Activated CD8-positive, alpha-beta memory T cell treated with anti-CD3 and anti-CD28 coated beads for 24 hours (primary cell): ENCODE measurements around the gene NKX2-3.

Experiments
- DNase-seq: peaks from one replicate; pipeline ENCODE4 v3.0.0-alpha.2; 2020

NKX2-3 gene

DNA sequence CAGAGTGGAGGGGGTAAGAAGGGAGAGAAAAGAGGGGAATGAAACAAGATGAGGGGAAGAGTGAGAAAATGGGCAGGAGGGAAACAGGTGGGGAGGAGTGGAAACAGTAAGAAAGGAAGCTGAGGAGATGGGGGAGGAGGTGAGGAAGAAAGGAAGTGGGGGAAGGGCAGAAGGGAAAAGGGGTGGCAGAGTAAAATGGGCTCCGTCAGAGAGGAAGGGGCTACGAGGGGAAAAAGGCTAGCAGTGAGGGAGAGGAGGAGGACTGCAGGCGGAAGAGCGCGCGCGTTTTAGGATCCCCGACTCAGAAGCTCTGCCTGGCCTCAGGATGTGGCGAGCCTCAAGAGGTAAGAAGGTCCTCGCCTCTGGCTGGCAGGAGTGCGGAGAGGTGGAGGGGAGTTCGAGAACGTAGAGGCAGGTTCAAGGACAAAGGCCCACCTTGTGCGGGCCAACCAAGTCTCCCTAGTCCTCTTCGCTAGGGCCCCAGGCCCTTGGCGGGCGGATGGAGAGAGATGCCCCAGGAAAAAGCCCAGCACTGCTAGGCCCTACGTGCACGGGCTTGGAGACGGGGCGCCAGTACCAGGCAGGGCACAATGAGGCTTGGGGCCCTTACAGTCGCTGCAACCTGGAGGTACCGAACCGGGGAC, 5.8 kb upstream of the NKX2-3 start:
- no peak for DNase-seq

DNA sequence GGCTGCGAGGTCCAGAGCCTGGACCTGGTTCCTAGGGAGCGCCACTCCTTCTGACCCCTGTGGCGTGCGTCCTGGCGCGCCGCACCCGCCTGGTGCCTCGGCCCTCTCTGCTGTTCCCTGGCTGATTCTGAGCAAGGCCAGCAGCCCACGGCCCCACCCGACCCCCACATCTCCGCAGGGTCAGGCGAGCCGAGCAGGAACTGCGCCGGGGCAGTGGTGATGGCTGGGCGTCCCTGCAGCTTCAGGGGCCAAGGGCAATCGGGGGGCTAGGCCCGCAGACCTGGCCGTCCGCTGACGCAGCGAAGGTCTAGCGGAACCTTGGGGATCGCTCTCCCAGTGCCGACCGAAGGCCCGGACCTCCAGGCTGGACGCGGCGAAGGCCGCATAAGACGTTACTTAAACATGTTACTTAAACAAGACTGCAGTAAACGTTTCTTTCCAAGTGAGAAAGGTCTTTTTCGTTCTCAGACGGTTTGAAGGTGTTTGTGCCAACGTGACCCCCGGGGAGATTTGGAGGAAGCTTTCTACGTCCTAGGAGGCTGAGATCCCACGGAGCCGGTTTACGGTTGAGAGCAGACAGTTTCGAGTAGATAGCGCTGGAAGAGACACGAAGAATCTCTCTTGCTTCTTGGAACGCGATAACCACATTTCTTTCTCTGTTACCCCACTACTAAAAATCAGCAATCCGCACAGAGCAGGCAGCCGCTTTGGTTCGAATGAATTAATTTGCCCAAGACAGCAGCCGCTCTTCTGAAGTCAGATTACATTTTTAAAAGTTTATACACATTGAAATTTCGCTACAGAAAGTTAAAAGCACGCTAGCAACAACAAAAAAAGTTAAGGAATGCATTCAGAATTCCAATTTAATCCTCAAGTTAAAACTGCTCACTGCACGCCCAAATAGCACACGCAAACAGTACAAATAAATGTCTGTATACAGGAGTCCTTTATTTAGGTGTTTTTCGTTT, 4.9 kb upstream of the NKX2-3 start:
- DNase-seq, result no peak

DNA sequence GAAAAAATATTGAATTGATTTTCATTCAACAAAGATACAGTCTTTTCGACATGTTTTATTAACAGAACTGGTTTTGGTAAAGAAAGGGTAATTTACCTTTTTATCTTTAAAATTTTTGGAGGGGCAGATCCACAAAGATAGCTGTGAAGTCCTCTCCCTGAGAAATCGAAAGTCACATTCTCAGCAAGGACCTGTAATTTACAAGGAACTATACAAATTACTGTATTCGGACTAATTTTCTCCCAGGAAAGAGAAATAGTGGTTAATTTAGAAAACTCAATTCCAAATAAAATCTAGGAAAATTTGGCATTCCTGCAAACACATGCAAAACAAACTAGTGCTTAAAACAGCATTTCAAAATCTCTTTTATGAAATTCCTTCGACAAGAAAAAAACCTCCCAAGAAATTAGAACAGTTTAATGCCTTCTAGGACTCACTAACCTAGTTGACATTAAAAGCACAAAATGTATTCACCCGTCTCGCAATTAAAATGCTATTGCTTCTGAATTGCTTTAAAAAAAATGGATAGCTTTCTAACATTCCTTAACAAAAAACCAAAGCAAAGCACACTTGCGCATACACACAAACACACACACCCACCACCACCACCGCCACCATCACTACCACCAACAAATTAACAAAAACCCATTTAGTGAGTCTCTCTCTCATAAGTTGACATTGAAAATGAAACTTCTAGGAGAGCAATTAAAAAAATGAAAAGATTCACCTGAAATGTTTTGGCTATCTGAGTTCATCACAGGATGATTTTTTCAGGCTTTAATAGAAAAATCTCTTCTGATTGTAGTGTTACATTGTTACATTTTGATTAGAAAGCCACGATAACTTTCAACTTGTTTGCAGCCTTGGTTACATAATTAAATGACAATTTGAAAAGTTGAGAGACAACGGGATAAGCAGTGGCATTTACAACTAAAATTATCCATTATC, 4.0 kb upstream of the NKX2-3 start:
- no peak for DNase-seq

DNA sequence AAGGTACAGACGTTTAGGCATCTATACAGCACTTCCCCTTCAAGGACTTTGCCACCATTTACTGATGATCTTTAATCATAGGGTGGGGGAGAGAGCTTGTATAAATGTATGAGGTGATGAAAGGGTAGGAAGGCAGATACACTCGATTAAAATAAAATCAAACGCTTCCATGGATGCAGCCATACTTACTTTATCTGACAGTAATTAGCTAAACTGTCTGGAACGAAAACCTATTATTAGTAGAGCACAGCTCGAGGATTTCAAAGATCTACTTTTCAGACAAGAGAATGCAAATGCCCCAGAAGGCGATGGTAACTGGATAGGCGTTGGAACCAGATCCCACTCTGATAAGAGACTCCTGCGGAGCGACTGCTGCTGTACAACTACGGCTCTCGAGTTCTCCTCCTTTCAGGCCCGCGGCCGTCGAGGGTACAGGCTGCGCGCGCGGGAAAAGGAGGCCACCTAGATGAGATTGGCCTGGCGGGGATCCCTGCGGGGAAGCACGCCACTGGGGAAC, 3.1 kb upstream of the NKX2-3 start:
- no peak for DNase-seq

DNA sequence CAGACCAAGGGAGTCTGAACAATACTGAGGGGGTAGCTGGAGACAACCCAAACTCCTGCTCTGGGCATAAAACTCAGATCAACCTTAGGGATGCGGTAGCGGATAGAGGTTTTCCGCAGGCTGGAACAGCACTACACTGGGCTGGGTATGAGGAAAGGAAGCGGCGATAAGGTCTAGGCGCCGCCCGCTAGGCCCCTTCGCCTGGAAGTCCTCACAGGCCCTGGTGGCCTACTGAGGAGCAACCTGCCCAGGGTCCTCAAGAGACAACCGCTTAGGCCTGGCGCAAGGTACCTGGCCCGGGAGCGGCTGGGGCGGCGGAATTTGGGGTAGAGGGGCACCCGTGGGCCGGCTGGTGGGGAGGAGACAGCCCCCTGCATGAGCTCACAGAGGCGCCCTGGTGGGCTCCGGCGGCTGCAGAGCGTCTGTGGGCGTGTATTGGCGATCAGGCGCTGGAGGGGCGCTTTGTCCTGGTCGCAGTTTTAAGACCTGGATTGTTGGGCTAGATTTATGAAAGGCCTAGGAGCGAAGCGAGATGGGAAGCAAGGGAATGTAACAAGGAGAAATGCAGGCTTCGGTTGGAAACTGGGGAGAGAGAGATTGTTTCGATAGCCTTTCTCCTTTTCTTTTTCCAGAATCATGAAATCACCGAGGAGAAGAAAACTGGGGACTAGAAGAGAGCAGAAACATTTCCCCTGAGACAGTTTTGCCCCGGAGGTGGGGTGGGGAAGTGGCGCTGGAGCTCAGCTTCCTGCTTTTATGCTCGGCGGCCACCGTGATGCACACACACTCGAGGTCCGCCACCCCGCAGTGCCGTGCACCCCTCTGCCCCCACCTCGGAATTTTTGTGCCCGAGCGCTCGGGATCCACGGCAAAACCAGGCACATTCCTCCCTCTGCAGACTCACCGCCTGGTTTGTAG, 2.4 kb upstream of the NKX2-3 start:
- DNase-seq, result no peak

DNA sequence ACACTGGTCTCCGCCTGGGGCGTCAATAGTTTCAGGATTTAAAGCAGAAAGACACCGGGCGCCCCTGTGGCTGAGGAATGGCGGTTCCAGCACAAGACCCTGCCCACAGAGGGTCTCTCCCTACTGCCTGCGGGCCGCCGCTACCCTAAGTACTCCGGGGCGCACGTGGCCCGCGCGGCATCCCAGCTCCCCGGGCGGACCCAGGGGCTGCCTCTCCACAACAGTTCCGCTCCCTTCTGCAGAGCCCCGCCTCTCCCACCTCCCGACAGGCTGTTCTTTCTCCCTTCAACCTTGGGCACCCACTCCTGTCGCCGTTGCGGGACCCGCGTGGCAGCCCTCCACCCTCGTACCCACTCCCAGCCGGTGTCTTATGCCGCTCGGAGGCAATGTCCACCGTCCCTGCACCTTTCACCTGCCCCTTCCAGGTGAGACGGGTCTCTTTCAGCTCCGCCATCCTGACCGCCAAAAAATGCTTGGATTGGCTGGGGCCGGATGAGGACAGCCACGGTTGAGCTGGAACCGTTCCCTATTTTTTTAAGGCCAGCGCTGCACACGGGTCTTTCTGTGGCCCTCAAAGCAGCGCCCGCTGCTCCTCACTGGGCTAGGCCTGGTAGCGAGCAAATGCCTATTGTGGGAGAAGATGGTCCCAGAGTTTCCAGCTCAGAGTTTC, 1.6 kb upstream of the NKX2-3 start:
- no peak for DNase-seq

DNA sequence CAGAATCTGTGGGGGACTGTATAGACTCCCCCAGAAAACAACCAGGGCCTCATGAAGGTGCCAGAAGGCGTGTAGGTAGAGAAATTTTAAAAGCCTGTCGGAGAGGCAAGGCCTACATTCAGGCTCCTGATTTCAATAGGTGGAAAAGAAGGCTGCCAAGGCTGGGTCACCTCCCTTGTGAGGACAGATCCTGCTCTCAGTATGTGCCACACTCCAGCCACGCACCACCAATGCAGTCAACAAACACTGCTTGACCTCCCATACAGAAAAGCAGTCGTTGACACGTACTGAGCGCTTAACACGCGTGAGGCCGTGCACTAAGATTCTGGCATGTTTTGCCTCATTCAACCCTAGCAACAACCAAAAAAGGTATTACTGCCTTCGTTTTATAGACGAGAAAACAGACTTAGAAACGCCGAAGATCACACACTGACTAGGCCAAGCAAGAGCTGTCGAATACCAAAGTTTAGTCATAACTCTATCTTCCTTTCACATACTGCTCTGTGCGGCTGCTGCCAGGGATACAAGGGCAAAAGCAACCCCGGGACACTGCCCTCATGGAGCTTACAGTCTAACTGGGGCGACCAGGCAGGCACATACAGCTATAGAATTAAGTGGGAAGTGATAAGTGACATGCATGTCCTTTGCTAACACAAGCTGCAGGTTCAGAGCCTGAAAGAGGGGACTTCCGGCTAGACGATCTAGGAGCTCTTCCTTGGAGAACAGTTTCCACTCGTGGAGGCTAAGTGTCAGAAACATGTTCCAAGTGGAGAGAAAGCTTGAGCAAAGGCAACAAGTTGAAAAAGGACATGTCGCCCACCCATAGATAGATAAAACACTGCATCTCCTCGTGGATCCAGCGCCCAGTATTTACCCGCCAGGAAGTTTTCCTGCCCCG, 797 bp upstream of the NKX2-3 start:
- DNase-seq, result no peak

DNA sequence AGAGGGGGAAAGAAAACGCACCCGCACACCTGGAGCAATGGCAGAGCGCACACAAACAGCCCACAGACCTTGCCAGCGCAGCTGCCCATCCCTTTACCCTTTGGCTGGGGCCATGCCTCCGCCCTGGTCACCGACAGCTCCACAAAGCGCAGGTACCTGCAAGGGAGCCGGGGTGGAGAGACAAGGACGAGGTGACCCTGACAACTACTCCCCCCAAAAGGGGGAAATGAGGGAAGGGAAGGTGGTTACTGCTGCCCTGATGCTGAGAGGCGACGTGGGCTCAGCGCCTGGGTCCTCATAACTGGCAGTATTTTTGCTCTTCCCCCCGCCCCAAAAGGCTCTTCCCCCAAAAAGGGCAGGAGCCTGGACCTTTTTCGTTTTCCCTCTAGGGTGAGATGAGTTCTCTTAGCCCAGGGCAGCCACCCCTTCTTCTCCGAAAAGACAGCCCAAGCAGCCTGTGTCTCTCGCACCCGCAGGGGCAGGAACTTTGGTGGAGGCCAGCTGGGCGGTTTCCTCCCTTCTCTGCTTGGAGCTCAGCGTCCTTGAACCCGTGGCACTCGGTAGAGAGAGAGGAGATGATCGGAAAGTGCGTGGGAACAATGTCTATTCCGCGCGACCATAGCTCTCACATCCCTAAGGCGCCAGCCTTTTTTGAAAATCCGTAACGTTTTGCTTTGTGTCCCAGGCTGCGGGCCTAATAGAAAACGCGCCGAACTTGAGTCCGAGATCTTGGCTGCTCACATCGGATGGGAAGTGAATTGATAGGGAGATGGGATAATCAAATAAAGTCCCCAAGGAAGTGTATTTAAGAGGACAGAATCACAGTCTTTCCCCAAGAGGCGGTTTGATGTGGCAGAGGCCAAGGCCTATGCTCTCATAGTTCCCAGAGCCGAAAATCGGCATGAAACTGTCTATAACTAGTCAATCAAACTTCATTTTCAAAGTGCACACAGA, 1.0 kb downstream of the NKX2-3 start:
- DNase-seq, result no peak

DNA sequence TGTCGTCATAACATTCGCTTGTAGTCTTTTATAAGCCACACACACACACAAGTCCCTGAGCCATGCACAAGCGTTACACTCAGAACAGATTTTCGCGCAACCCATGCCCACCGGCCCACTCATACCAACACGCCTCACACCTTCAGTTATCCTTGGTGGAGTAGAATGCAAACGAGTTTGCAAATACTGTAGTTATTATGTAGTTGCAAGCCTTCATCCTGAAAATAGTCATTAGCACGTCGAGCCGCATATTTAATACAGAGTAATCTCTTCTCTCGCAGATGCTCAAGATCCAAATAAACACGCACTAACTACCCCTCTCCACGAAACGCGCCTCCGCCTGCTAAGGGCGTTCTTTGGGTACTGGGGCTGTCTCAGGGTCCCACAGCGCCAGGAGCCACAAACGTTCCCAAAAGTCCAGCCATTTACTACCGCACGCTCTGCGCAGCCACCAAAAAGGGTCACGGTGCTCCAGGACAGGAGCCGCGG, 1.8 kb downstream of the NKX2-3 start:
- no peak for DNase-seq

DNA sequence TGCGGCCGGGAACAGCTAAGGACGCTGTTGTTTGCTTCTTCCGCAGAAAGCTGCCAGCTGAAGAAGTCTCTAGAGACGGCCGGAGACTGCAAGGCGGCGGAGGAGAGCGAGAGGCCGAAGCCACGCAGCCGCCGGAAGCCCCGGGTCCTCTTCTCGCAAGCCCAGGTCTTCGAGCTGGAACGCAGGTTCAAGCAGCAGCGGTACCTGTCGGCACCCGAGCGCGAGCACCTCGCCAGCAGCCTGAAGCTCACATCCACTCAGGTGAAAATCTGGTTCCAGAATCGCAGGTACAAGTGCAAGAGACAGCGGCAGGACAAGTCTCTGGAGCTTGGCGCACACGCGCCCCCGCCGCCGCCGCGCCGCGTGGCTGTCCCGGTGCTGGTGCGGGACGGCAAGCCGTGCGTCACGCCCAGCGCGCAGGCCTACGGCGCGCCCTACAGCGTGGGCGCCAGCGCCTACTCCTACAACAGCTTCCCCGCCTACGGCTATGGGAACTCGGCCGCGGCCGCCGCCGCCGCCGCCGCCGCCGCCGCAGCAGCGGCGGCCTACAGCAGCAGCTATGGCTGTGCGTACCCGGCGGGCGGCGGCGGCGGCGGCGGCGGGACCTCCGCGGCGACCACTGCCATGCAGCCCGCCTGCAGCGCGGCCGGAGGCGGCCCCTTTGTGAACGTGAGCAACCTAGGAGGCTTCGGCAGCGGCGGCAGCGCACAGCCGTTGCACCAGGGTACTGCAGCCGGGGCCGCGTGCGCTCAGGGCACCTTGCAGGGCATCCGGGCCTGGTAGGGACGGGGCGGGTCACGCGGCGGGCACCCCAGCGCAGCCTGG, 2.4 kb downstream of the NKX2-3 start:
- DNase-seq, result no peak

DNA sequence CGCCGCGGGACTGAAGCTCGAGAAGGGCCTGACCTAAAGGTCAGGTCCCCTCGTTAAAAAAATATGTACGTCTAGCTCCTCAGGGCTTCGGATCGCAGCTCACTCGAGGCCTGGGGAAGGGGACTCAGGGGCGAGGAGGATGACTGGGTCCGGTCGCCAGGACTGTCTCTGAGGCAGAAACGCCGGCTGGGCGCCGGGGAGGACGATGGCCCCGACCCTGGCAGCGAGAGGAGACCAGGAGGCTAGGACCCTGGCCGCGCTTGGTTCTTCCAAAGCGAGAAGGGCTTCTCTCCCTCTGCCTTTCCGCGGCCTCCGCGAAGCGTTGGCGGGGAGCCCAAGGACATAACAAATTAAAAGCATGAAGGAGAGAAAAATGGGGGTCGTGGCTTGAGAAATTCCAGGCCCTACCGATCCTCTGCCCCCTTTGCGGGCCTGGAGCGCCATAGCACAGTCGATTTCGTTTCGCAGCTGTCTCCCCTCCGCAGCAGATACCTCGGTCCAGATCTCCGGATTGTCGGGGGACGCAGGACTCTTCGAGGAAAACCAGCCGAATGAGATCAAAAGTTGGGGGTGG, 3.1 kb downstream of the NKX2-3 start:
- no peak for DNase-seq

DNA sequence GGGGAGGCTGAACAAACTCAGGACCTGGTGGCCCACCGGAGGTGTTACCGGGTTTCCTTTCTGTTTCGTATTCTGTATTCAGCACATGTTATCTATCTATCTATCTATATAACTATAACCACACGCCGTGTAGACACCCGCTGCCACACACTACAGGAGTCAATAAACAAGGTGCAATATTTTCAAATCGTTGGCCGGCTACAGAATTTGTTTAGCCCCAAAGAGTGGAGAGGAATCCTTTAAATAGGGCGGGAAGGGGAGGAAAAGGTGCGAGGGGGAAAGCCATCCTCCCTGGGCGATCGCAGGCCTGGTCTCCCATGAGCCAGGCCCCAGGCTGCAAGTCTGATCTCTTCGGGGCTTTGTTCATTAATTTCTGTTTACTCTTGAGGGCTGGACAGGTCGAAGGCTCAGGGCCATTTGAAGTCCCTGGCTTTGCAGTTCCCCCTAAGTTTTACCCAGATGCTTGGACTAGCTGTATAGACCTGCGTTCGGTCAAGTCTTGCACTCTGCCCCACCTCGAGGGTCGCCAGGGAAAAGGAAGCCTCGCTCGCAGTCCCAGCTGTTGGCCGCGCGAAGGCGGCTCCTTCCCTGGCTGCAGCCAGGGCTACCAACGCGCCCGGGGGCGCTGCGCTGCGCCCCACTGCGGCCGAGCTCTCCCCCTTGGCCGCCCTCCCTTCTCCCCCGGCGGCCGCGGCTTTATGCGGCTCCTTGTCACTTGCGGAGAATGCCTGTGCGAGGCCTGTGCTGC, 3.8 kb downstream of the NKX2-3 start:
- DNase-seq, result no peak

DNA sequence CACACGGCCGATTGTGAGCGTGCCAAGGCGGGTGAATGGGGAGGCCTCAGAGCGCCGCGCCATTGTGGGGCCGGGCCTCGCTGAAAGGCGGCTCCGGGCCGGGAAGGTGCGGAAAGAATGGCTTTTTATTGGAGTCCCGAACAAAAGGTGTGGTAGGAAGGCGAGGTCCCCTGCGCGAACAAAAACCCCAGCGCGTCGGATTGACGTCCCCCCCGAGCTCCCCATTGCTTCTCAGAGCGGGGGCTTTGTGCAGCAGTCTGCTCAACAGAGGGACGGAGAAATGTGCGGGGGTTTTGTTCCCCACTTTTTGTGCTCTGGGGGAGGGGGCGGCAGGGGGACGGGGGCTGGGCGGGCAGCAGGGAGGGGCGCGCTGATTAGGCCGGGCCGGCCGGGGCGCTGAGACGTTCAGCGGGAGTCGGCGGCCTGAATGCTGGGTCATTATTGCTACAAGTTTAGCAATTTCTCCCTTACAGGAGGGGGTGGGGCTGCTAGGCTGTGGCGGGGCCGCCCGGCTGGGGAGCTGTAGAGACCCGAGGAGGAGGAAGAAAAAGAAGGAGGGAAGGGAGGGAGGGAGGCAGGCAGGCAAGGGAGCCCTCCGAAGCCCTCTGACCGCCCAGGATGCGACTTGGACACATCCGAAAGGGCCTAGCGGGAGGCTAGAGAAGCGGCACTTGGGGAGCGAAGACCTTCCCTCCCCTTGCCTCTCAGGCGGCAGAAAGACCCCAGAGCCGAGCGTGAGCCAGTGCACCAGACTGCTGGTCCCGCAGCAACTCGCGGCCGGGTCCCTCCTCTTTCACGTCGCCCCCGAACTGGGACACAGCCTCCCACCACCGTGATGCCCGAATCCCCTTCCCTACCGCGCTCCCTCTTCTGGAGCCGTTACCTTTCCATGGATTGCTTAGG, 4.6 kb downstream of the NKX2-3 start:
- no peak for DNase-seq

DNA sequence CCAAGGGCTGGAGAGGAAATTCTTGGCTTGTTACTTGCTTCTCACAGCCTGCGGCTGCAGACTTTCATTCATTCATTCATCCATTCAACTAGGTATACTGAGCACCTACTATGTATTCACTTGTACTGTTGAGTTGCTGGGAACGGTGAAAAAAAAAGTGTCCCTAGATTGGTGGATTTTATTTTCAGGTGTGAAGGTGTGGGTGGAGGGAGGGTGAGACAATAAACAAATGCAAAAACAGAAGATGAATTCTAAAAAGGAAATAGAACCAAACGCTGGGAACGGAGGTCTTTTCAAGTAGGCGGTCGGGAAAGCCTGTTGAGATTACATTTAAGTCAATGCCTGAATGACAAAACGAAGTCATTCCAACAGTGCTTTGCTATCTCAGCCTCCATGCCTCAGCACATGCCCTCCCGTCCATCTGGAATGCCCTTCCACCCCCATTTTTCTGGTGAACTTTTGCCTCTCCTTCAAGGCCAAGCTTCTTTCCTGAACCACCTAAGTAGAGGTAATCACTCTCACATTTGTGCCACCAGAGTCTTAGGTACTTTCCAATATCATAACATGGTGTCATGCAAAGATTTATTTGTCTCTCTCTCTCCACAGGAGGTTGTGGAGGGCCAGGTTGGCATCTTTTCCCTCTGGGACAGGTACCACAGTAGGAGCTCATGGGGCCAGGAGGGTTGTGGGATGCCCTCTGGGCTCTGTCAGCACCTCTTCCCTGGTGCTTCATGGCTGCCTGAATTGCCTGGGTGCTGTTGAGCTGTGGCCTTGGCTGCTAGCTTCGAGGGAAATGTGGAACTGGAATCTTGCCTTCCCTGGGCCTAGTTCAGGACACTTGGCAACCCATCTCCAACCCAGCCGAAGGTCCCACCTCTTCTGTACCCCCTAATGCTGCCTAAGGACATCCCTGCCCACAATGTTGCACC, 5.5 kb downstream of the NKX2-3 start:
- no peak for DNase-seq
